ENCODE measurements around the gene PUM2.

Gene PUM2

DNA sequence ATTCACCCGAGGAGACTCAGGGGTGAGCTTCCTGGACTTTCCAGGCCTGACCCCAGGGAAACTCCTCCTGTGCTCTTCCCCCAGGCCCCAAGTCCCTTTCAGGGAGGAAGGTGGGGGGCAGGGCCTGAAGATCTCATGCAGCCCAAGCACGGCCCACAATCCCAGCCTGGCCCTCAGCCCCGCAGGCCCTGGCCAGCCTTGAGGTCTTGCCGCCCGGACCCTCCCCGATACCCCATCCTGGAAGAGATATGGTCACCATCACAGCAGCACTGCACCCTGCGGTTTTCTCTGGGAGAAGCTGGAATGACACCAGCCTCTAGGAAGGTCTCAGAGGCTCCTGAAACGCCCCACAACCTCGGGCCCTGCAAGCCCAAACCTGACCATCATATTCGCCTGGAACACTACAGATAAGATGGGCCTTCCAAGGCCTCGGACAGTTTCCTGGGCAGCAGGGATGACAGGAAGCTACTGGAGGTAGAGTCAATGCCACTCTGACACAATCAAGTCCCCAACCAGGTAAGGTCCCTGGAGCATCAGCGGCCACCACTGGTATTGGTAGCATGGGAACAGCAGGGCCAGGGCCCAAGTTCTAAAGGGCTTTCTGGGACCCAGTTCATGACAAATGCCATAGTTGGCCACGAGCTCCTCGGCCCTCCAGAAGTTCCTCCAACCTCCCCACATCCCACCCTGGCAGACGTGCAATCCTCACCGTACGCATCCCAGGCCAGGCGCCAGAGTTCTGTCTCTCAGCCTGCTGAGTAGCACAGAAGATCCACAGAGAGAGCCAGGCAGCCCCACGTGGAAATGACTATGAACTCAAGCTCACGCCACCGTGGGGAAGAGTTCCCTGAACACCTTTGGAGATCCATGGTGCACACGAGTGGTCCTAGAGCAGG is 134.3 kb downstream of the PUM2 start:
- no peak for DNase-seq

DNA sequence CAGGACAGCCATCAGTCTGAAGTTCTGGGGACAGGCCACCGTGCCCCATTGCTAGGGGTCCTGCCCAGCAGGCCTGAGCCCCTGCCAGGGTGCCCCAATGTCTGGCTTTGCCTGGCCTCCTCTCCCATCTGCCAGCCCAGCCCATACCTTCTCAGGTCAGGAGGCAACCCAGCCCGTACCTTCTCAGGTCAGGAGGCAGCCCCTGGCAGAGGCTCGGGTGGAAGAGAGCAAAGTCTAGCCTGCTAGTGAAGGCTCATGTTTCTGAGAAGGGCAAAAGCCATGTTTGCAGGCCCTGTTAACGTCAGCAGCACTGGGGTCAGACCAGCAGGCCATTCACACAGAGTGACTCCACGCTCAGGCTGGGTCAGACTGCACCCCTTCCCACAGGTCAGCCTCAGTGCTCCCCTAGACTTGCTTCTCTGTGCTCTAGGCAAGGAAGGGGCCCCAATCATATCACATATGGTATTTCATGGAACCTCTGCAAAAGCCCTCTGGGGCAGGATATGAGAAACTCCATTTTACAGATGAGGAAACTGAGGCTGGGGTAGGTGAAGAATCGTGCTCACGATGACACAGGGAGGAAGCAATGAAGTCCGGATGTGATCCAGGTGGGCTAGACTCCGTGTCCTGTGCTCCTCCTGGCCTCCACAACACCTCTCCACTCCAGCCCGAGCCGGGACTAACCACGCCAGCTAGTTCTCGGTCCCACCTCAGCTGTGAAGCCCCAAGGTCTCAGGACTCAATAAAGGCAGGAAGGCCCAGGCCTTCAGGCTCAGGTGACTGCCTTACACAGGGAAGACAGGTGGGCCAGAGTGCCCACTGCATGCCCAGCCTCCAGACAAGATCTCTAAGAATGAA is 135.2 kb downstream of the PUM2 start:
- no peak for DNase-seq

GRCh38 chr2:20214566-20215182 is 136.0 kb downstream of the PUM2 start:
- no peak for DNase-seq

- no peak for DNase-seq
Measured at GRCh38 chr2:20213651-20214565, 136.7 kb downstream of the PUM2 start.

- DNase-seq: no peak
Measured at GRCh38 chr2:20212871-20213503, 137.7 kb downstream of the PUM2 start.

- DNase-seq: no peak
Measured at GRCh38 chr2:20212459-20212870, 138.2 kb downstream of the PUM2 start.

DNA sequence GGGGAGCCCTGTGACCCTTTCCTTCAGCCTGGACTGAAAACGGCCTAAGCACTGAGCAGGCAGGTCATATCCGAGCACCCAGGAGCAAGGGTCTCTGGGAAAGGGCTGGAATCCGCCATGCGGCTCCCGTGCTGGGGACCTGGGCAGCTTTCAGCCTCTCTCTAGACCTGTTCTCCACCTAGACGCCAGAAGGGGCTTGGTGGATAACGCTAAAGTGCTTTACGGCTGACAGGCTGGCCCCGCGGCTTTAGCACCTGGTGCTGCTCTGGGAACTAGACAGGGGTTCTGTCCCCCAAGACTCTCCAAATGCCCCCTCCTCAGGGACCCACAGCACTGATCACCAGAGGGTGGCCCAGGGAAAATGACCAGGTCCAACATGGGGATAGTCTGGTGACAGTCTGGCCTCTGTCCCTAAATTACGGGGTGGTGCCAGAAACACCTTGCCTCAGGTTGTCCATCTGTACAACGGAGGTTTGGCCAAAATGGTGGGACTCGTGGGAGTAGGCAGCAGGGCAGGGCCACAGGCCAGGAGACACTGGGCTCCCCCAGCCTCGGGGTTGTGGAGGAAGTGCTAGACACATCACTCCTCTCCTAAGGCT is 138.7 kb downstream of the PUM2 start:
- no peak for DNase-seq

- DNase-seq: no peak
Measured at GRCh38 chr2:20211420-20211819, 139.2 kb downstream of the PUM2 start.

GRCh38 chr2:20210462-20210861 is 140.2 kb downstream of the PUM2 start:
- DNase-seq: no peak

DNA sequence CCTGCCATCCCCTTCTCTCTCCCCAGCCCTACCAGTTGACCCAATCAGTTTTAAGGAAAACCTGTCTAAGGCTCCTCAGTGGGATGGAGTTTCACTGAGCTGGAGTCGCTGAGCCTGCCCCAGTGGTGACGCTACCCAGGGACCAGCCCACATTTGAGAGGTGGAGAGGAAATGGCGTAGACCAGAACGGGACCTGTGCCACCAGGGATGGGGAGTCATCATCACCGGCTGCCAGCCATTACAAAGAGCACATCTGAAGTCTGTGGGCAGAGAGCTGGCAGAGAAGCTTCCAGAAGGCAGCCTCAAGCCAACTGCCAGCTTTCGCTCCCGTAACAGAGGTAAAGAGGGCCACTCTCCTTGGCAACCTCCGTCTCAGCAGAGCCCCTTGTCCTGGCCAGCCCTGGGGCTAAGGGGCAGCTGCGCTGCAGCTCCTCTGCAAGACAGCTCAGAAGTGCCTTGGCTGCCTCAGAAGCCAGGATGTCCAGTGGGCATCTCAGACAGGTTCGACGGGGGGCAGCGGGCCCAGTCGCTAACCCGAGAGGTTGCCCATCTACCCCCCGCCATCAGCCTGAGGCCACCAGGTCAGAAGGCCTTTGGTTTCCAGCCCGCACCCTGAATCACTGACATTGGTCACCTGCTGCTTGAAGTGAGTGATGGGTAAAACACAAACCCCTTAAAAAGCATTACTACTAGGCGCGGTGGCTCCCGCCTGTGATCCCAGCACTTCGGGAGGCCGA is 141.1 kb downstream of the PUM2 start:
- no peak for DNase-seq

DNA sequence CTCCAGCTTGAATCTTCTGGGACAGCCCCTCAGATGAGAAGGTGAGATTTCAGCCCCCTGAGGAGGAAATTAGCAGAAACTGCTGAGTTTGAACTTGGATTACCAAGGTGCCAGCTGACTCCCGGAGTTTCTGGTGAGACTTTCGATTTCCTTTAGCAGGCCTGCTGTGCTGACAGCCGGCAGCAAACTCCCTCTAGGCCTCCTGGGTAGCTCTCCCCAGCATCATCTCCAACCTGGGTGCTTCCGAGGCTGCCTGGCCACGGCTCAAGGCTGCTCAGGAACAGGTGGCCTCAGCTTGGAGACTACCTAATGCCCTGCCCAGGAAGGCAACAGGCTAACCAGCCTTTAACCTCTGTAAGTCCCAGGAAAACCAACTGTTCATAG is 142.2 kb downstream of the PUM2 start:
- no peak for DNase-seq

GRCh38 chr2:20207051-20207450 is 143.6 kb downstream of the PUM2 start:
- no peak for DNase-seq

DNA sequence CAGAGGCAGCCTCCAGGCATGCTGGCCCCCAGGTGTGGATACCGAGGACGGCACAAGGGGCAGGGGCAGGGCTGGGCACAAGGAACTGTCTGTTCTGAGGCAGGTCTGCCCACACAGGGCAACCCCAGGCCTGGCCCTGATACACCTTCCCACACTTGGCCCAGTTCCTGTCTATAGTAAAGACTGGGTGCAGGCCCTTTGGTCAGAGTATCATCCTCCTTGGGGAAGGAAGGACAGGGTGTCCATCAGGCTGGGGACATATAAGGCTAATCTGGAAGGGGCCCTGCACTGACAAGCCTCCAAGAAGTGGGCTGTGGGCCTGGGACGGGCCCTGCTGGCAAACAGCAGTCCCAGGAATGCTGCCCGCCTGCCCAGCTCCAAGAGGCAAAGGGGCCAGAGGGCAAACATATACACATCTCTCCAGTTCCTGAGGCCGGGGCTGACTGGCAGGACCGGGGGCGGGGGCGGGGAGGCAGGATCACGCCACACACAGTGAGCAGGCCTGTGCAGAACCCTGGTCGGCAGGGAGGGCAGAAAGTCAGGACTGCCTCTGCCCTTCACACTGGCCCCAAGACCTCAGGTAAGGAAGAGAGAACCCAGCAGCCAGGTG is 144.6 kb downstream of the PUM2 start:
- no peak for DNase-seq

DNA sequence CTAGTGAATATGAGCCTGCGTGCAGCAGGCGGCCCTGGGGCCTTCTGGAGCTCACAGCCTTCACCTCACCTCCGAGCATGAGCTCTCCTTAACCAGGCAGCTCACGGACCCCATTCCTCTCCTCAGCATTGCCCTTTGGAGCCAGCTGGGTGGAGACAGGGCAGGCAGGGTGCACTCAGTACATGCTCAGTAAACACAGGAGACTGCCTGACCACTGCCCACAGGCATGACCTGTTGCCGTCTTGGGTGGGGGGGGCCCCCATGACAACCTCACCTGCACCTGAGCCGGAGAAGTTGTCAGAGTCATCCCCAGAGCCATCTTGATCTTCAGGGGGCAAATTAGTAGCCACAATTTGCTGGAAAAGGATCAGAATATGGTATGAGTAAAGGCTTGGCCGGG is 145.6 kb downstream of the PUM2 start:
- DNase-seq: no peak

DNA sequence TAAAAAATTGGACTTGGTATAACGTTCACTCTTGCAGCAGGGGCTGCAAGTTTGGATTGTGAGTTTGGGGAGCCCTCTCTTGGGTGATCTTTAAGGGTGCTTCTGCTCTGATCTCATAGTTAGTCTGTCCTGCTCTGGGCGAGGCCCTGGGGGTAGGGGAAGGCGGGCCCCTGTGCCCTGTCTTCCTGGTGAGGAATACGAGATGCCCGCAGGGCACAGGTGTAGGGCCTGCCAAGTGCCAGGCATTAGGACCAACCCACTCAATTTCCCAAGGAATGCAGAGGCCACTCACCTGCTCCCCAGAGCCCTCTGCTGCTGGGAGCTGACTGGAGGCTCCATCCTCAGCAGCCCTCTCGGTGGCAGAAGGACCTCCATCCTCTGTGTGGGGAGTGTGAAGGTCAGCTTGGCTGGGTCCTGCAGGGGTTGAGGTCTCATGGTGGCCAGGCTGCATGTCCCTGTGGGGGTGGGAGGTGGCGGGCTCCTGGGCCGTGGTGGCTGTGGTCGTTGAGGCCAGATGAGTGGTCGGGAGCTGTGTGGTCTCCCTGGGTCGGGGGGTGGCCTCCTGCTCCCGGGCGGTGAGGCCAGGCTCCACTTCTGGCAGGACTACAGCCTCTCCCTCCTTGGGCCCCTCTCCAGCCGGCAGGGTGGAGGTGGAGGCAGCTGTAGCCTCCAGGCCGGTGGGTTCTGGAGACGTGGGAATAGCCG is 147.0 kb downstream of the PUM2 start:
- DNase-seq: no peak

GRCh38 chr2:20203072-20203471 is 147.6 kb downstream of the PUM2 start:
- DNase-seq: no peak

DNA sequence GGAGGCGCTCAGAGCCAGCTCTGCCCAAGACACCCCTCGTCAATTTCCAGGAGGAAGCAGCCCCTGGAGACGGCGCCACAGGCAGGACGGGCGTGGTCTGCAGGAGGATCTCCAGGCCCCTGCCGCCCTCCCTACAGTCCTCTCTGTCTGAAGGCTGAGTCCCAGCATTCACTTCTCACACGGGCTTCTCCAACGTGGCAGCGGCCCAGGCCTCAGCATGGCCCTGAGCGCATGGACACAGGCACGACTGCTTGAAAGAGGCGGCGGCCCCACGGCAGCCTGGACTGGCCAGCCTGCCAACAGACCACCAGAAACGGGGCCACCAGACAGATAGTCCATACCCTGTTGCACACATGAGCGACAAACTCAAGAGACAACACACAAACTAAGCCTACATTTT is 149.0 kb downstream of the PUM2 start:
- no peak for DNase-seq

DNA sequence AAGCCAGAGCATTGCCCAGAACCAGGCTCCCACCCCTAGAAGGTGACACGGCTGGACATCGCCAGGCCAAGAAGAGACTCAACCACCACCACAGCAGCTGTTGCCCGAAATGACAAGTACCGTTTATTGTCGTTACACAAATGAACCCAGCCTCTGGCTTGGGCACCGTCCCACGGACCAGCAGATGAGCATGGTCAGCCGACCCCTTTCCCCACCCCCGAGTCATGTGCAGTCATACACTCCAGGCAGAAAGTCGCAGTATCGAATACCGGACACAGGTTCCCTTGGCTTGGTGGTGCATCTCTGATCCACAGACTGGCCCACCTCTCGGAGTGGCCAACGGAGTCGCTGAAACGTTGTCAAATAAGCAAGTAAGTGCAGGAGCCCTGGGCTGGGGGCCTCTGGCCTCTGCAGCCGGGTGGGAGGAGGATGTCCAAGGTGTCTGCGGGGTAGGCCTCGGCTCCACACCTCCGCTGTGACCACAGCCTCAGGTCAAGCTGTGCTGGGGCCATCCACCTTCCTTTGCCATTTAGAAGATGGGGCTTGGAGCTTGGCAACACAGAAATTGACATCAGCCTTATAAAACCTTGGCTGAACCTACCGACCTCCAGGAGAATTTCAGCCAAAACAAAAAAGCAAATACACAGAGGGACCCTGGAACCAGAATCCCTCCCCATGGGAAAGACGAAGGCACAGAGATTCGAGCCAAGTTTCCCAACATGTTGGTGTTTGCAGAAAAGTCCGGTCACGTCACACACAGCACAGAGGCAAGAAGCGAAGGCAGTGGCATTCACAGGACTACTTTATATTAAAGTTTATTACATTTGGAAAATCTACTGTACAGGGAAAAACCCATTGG is 149.7 kb downstream of the PUM2 start:
- DNase-seq: no peak

Data from inflammatory macrophage (primary cell).